Endometrial microvascular endothelial cells (primary cell): ENCODE measurements around the gene MUTYH. TPM values are rescaled to one million over a fixed set of nuclear protein-coding genes. Genes with fewer than 3 reads are reported as not detected.
"Not testable (repeated sequence)": the region's sequence is repeated elsewhere in the genome, so short reads cannot be mapped to it uniquely, and the experiment has no call there.

Experiments used
- in situ Hi-C: cut with HindIII; loops from 2 replicates; pipeline ENCODE4 v1.10.0; 2017; ENCODE audit warnings: low sequenced_read_pairs, low pct_unique_long_range_greater_than_20kb; ENCODE audit errors: inconsistent ontology term
- total RNA-seq: library from RNA; depleted of rRNA; stranded (reverse); fragments of >200 nt; gene quantifications from one replicate; pipeline ENCODE4 v1.2.3, GENCODE V29; 2015; ENCODE audit errors: inconsistent ontology term

Gene MUTYH
- 15.2 TPM for total RNA-seq

DNA sequence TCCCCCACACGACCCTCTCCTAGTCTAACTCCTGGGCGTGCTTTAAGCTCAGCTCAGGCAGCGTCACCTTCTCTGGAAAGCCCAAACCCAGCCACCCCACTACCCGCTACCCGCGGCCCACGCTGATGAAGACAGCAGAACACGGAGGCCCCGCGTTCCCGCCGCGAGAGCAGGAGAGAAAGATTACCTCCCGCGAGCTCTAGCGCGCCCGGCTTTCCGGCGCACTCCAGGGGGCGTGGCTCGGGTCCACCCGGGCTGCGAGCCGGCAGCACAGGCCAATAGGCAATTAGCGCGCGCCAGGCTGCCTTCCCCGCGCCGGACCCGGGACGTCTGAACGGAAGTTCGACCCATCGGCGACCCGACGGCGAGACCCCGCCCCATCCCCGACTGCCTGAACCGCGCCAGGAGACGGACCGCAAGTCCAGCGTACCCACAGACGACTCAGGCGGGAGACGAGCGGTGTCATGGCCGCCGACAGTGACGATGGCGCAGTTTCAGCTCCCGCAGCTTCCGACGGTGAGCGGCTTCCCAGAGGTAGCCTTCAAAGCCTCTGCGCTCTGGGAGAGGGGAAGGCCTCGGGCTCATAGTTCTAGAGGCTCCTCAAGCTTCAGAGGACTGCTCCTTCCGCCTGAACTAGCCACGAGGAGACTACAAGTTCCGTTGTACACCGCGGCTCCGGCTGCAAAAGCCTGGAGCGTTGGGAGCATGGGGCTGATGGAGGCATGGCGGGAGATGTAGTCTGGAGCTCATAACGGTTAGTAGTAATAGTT, at the start of gene MUTYH, which contains the start of gene TOE1:
Gene MUTYH (minus strand): TSS at position 652 of the 770 bp plus-strand sequence. CDS start 5,935 bp downstream, outside the sequence.
Gene TOE1 (plus strand): TSS at position 382 of the 770 bp plus-strand sequence. CDS start 83 bp downstream, at position 465.
- in situ Hi-C loops = no loop called here

DNA sequence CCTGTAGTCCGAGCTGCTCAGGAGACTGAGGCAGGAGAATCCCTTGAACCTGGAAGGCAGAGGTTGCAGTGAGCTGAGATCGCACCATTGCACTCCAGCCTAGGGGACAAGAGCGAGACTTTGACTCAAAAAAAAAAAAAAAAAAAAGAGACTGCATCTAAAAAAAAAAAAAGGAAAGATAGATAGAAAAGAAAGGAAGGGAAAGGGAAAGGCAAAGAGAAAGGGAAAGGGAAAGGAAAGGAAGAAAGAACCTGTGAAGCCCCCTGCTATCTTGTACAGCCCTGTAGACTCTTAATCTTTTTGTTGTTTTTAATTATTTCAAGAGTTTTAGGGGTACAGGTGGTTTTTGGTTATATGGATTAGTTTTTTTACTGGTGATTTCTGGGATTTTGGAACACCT, 46.0 kb upstream of the MUTYH start:
- in situ Hi-C loops = no loop called here

DNA sequence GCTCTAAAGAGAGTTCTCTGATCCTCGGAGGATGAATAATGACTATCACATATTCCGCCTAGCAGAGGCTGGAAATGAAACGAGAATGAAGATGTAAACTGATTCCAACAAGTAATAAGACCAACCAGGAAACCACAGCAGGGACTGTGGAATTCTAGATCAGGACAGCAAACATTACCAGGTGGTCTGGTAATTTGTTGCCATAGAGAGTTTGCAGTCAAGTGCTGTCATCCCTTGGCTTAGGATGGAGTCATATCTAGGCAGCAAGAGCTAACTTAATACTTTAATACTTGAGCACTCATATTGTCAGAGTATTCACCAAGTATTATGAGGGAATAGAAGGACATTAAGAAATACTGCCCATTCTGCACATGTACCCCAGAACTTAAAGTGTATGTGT, 45.1 kb upstream of the MUTYH start:
- in situ Hi-C loops = no loop called here

DNA sequence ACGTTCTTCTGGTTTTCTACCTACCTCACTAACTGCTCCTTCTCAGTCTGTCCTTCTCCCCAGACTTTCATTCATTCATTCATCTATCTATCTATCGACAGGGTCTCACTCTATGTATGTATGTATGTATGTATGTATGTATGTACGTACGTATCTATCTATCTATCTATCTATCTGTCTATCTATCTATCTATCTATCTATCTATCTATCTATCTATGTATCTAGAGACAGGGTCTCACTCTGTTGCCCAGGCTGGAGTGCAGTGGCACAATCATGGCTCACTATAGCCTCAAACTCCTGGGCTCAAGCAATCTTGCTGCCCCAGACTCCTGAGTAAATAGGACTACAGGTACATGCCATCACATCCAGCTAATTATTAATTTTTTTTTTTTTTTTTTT, 44.0 kb upstream of the MUTYH start:
- in situ Hi-C loops = not testable (repeated sequence)

DNA sequence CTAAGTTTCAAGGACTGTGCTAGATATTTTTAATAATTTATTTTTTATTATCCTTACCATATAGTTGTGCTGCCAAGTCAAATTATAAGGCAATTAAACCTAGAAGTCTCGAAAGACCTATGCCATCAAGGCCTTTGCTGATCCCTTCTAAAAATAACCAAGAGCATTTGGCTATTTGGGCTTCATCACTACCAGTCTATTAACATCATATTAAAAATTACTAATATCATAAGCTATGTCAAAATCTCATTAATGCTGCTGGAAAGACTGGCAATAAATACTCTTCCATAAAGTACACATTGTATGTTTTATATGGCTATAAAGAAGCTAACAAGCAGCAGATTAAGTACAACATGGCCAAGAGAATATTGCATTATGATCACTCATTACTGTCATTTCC, 43.0 kb upstream of the MUTYH start:
- in situ Hi-C loops = no loop called here

DNA sequence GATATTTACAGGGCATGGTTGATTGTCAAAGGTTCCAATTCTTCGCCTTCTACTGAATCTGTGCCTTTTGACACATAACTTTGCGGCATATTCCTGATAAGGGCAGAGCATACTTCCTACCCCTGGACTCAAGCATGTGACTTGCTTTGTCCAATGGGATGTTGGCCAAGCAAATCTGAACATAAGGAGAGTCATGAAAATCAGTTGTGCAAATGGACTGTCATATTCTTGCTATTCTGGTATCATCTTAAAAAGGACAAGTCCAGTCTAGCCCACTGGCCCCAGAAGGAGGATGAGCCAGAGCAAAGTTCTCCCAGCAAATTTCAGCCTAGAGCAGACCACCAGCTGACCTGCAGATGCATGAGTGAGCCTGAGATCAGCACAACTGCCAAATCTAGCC, 41.0 kb upstream of the MUTYH start:
- in situ Hi-C loops = no loop called here

DNA sequence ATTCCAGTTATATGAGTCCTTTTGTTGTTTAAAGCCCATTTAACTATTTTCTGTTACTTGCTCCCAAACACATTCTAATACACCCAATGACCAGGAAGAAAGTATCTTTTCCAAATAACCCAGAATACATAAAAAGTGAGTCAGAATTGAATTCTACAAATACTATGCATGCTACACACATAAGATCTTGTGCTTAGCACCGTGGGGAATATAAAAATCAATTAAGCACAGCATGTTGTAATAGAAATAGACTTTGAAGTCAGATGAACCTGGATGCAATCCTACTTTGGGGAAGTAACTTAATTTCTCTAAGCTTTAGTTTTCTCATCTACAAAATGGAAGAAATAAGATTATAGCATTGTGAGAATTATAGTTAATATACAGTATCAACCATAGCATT, 40.5 kb upstream of the MUTYH start:
- in situ Hi-C loops = no loop called here

DNA sequence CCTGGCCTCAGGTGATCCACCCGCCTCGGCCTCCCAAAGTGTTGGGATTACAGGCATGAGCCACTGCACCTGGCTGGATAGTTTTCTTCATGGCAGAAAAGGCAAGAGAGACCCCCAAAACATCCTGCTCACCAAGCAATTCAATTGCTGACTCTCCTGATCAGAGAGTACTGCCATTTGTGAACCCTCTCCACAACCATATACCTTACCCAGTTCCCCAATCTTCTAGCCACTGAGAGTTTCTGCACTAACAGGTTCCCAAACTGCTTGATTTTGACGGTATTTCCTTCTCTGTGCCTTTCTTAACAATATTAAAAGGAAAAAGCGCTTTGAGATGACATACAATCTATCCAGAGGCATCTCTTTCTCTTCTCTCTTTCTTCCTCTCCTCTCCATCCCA, 39.9 kb upstream of the MUTYH start:
- in situ Hi-C loops = no loop called here

DNA sequence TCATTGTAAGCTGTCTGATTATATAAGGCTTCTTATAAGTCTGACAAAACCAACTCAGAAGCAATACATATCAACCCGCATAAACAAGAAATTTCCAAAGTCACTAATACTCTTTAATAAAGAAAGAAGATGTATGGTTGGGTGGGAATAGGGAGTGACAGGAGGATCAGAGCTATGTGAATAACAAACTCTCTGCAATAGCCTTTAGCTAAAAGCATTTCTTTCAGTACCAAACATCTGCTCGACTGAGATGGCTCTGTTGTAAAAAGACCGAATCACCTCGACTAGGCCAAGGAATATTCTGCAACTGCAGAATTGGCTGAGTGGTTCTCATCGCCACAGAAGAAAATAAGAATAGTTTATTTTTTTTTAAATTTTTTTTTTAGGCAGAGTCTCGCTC, 39.3 kb upstream of the MUTYH start:
- in situ Hi-C loops = no loop called here

DNA sequence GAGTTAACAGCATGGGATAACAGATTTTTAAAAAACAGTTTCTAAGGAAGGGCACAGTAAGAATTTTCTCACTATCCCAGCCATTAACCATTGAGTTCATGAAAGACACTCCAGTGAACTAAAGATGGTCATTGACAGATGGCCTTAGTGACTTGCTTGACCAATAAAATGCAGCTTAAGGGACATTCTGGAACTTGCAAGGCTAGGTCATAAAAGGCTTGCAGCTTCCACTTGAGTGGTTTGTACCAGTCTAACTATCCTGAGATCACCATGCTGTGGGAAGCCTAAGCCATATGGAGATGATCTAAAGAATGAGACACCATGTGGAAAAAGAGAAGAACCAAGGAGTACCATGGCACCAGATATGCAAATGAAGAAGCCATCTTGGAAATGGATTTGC, 37.9 kb upstream of the MUTYH start:
- in situ Hi-C loops = no loop called here

DNA sequence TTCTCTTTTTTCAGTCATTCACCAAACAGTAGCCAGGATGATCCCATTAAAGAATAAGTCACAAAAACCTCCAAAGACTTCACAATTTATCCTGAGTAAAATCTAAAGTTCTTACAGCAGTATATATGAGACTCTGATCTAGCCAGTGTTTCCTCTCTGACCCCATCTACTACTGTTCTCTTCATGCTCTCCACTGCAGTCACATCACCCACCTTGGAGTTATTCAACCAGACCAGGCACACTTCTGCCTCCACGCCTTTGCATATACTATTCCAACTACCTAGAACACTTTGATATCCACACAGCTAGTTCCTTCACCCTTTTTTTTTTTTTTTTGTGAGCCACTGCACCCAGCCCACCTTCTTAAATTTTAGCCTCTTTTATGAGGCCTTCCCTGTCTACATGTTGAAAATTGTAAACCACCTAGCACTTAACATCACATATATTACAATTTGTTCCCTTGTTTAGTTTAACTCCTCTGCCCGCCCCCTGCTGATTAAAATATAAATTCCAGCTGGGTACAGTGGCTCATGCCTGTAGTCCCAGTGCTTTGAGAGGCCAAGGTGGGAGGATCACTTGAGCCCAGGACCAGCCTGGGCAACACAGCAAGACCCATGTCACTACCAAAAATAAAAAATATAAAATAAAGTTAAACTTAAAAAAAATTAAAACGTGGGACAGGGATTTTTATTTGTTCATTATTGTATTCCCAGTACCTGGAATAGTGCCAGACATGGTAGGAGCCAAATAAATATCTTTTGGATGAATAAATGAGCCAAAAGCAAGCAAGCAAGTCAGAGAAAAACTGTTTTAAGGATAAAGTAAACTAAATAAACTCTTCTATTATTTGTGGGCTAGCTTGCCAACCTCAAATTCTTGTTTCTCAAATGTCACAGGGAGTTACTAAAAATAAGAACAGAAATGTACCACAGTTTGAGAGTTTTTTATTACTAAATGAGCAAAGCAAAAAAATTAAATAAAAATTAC, 35.2 kb upstream of the MUTYH start:
- in situ Hi-C loops = no loop called here

DNA sequence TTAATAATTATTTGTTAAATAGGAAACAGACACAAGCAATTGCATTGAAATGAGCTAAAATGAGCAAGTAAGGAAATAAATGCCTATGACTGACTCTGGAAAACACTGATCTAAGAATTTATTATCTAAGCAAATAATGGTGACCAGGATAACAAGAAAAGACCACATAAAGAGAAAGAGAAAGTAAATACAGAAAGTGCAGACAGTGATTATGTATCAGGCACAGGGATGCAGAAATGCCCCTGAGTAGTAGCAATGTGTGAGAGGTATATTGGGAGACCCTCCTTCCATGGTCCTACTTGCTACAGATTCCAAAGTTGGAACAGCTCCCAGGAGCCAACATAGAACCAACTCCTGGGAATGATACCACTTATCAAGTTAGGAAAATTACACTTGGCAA, 33.3 kb upstream of the MUTYH start:
- in situ Hi-C loops = no loop called here

DNA sequence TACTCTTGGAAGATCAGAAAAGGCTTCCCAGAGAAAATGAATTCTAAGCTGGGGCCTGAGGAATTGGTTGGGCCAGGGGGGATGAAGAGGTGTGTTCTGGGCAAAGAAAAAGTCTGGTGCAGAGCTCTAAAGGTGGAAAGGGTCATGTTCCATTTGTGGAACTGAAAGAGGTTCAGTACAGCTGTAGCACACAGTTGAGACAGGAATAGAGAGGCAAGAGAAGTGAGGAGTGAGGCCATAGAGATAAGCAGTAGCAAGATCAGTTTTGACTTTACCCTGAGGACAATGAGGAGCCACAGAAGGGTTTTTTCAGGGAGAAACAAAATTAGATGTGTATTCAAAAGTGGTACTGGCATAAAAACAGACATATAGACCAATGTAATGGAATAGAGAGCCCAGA, 30.3 kb upstream of the MUTYH start:
- in situ Hi-C loops = no loop called here

DNA sequence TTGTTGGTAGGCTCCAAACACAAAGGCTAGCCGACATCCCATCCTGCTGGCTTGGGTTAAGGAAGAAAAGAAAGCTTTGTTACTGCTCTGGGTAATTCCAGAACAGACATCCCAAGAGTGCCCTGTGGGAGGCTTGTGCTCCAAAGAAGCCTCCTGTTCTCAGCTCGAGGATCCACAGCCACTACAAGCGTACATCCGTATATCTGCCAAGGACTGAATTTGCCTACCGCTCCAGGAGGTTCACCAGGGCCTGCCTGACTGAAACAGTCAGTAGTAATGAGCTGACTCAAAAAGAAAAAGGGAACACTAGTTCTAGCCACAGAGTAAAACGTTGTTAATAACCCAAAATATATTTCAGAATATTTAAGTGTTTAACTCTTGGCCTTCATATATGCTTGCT, 24.8 kb upstream of the MUTYH start:
- in situ Hi-C loops = no loop called here

DNA sequence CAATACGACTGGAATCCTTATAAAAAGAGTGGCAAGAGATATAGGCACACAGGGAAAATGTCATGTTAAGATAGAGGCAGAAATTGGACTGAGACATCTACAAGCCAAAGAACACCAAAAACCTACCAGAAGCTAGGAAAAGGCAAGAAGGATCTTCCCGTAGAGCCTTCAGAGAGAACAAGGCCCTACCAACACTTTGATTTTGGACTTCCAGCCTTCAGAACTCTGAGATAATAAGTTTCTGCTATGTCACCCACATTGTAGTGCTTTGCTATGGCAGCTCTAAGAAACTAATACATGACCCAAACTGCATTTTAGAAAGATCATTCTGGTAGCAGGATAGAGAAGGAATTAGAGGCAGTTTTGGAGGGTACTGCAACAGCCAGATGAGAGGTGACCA, 24.1 kb upstream of the MUTYH start:
- in situ Hi-C loops = no loop called here

DNA sequence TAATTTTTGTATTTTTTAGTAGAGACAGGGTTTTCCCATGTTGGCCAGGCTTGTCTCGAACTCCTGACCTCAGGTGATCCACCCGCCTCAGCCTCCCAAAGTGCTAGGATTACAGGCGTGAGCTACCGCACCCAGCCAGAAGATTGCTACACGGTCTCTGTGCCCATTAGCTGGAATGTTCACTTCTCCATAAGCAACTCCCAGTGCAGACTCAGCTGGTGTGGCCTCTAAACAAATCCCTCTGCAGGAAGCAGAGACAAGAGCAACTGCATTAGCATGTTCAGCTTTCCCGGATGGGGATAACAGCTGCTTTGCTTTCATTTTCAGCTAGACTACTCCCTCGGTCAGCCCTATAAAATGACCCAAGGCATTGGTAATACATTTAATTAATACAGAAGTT, 20.7 kb upstream of the MUTYH start:
- in situ Hi-C loops = not testable (repeated sequence)

DNA sequence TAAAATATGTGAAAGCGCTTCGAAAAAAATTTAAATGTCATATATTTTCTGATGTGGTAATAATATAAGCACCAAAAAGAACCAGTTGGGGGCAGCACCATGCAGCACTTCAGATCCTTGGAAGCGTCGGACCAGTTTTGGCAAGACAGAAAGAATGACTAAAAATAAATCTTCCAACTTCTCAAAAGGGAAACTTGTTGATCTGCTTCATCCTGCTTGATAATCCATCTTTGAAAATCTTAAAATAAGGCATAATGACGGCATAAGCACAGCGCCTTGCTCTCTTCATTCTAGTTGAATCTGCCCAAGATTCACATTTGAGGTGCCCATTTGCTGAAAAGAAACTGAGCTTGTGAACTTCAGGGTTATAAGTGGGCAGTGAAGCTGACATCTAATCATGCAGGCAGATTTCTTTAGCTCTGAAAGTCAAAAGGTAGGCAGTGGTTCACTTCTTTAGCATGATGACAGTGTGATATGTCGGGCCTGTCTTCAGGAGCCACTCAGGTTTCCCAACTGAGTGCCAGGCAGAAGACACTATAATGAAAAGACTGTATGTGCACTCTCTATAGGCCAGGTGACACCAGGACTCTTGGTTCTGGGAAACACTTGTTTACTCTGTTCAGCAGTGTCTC, 19.8 kb upstream of the MUTYH start:
- in situ Hi-C loops = no loop called here

DNA sequence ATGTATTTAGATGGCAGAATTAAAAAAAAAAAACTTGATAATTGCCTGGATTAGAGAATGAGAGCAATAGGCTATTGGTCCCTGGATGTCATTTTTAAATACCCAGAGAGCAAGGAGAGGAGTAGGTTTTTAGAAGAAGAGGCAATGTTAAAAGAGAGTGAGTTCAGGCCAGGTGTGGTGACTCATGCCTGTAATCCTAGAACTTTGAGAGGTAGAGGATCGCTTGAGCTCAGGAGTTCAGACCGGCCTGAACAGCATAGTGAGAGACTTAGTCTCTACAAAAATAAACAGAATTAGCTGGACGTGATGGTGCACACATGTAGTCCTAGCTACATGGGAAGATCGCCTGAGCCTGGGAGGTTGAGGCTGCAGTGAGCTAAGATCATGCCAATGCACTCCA, 15.9 kb upstream of the MUTYH start:
- in situ Hi-C loops = no loop called here

DNA sequence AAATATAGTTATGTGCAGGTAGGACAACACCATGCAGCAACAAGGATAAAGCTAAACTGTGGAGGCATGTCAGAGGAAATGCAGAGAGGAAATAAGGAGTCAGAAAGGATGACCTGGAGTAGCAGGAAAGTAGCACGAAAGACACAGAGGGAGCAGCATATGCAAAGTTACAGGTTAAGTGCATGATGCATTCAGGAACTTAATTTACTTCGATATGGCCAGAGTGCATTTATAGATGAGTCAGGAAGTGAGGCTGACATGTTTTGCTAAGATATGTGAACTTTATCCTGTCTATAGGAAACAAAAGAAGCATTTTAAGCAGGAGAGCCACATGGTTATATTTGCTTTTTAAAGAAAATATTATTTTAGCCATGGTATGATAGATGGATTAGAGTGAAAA, 15.4 kb upstream of the MUTYH start:
- in situ Hi-C loops = no loop called here
